HG02763 (cell line): Measurements from ENCODE around the gene ADAMTS14.

Source experiments
- ATAC-seq: cut with Tn5 transposase; IDR thresholded peaks from one replicate; pipeline ENCODE4 v1.9.1; 2021; ENCODE audit warnings: mild to moderate bottlenecking, moderate library complexity; ENCODE audit not compliant: unreplicated experiment

Gene ADAMTS14

DNA sequence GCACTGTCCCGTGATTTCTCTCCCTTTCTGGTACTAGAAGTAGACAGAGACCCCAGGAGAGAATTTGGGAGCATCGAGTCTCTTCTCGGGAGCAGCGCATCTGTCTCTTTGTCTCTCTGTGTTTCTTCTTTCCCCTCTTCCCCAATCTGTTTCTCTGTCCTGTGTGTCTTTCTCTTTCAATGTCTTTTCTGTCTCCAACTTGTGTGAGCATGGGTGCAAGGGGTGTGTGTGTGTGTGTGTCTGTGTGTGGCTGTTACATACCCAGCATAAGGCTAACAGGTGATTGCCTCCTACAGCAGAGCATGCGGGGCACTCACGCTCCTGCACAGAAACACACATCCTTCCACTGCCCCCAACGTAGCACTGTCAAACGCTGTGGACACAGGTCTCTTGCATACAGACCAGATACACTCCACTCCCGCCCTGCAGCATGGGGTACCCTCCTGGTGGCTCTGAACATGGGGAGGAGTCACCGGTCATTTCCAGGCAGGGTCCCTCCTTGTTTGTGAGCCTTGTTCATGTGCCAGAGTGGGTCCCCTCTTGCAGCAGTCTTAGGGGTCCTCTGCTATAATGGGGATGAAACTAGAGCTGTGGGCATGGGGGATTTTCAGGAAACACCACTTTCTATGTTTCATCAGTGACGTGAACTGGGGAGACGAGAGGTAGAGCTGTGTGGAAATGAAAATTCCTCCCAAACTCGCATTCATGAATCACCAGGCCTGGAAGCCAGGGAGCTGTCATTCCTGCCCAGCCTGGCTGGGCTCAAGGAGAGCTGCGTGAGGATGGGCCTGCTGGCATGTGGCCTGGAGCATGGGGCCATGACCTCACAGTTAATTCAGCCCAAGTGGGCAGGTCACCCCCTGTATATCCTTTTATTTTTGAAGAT lies 980 bp downstream of the ADAMTS14 start:
- ATAC-seq, result no peak

DNA sequence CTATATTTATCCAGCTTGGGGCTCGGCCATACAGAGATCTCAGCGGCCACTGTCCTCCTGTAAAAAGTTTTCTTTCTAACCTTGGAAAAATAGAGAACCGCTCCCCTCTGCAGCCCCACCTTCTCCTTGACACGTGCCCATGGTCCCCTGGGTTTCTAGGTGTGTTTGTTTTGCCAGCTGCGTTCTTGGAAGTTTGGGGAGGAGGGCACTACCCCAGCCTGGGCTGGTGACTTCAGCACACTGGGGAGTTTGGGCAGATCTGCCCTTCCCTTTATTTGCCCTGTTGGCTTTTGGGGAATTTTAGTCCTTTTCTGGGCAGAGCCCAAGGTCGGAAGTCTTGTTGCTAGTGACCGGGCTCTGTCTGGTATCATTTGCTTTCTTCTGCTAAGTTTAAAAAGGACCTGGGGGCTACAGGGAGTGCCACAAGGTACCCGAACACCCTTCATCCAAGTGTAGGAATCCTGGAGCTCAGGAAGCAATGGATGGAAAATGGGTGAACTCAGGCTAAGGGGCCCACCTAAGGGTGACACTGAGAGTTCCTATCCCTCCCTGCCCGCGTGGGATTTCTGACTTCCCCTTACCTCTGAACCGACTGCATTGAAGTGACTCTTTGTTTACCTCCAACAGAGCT lies 1.7 kb downstream of the ADAMTS14 start:
- no peak for ATAC-seq

DNA sequence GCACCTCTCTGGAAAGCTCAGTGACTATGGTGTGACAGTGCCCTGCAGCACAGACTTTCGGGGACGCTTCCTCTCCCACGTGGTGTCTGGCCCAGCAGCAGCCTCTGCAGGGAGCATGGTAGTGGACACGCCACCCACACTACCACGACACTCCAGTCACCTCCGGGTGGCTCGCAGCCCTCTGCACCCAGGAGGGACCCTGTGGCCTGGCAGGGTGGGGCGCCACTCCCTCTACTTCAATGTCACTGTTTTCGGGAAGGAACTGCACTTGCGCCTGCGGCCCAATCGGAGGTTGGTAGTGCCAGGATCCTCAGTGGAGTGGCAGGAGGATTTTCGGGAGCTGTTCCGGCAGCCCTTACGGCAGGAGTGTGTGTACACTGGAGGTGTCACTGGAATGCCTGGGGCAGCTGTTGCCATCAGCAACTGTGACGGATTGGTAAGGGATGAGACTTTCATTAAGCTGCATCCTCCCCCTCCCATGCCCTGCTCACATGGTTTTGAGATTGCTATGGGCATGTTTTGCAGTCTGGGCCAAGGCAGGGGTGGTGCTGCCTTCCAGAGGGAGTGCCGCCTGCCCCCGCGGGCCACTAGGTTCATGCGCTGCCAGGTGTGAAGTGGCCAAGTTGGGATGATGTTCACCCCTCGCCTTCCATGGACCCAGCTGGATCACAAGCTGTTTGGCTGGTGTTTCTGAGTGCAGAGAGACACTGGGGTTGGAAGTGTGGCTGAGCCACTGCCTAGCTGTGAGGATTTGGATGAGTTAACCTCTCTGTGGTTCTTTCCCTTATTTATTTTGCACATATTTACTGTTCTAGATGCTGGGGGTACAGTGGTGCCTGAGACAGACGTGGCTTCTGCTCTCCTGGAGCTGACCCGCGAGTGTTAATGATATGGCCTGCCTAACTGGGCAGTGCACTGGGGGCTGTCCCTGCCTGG lies 2.5 kb downstream of the ADAMTS14 start:
- ATAC-seq, result no peak

- ATAC-seq, result no peak
These were observed 3.3 kb downstream of the ADAMTS14 start for GRCh38 chr10:70675496-70676161.

DNA sequence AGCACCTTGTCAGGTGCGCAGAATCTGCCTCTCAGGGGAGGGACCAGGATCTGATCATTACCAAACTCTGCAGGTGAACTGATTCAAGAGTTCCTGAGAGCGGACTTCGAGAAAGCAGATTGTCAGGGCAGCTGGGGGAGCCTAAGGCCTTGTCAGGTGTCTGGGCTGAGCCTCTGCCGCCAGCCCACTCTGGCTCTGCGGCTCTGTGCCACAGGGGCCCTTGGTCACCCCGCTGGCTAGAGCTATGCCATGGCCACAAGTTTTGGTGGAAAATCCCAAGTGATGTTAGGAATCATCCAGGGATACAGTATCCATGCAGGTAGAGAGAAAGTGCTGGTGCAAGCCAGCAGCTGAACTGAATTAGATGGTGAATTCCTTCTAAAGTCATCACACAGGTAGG lies 4.2 kb downstream of the ADAMTS14 start:
- ATAC-seq, result no peak

DNA sequence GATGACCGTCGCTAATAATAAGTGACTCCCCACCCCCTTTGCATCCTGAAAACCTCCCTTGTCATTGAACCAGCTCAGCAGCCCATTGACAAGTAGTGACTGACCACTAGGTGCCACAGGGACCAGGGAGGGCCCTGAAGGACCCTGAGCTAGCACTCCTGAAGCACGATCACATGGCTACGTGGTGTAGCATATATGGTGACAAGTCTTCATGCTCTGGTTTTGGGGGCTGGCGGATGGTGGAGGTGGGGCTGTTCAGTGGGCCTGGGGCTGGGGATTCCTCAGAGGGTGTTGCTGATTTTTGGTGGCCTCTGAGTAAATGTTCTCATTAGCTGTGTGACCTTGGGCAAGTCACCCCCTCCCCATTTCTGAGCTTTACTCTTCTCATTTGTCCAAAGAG lies 4.7 kb downstream of the ADAMTS14 start:
- ATAC-seq, result no peak

DNA sequence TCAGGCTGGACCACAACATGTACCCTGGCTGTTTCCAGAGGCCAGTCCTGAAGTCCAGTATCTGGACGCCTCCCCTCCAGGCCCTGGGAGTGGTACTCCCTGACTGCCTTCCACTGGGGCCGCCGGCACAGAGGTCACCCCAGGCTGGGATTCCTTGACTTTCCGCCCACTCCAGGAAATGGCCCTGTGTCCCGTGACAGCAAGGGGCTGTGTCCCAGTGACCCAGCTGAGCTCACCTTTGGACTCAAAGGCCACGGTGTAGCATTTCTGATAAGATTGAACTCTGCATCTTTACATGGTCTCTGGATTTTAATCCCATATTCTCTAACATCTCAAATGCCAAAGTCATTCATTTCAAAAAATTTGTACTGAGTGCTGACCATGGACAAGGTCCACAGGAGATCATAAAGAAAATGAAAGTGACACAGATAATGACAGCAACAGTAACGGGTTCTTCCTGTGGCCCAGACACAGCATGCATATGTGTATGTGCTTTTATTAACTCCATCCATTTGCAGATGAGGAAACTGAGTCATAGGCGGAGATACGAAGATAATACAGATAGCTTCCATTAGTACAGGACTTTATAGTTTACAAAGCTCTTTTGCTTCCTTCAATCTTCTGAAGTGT lies 5.4 kb downstream of the ADAMTS14 start:
- no peak for ATAC-seq

- no peak for ATAC-seq
These were observed 5.9 kb downstream of the ADAMTS14 start for GRCh38 chr10:70678250-70678635.

DNA sequence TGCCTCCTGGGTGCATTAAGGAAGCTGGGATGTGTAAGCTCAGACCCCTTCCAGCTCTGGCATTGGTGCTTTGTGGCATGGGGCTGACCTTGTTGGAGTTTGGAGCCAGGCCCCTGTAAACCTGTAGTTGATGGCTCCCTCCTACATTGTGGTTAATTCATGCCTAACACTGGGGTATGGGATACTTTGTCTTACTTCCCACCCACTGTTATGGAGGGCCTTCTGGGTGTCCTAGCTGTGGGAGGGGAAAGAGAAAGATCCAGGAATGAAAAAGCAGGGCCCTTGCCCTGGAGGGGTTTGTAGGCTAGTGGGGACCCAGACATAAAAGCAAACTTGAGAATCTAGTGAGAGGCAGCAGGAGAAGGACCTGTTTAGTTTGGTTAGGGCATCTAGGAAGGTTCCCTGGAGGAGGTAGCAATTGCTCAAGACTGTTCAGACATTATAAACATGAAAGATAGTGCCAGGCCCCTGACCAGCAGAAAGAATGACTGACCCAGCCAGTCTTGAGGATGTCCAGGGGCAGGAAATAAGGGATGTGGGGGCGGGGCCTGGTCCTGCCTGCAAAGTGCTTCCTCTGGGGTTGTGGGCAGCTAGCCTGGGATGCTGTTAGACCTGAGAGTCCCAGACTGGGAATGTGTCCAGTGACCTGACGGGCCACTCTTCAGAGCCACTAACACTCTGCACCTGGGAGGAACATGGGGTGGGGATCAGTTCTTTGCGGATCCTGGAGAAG lies 6.6 kb downstream of the ADAMTS14 start:
- ATAC-seq, result no peak

DNA sequence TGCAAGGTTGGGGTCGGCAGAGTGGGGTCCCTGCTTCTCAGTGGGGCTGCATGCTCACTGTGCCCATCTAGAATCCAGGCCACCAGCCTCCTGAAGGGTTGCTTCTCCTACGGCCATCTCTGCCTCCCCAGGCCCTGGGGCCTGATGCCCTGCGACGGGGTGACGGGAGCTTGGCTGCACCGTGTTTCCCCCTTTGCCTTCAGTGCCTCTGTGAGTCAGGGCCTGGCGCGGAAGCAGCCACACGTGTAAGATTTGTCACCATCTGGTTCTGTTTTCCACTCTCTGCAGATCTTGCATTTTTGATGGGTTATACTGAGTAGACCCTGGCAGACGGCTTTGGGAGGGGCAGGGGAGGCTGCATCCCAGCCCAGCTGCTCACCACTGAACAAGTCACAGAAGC lies 7.2 kb downstream of the ADAMTS14 start:
- ATAC-seq, result no peak

DNA sequence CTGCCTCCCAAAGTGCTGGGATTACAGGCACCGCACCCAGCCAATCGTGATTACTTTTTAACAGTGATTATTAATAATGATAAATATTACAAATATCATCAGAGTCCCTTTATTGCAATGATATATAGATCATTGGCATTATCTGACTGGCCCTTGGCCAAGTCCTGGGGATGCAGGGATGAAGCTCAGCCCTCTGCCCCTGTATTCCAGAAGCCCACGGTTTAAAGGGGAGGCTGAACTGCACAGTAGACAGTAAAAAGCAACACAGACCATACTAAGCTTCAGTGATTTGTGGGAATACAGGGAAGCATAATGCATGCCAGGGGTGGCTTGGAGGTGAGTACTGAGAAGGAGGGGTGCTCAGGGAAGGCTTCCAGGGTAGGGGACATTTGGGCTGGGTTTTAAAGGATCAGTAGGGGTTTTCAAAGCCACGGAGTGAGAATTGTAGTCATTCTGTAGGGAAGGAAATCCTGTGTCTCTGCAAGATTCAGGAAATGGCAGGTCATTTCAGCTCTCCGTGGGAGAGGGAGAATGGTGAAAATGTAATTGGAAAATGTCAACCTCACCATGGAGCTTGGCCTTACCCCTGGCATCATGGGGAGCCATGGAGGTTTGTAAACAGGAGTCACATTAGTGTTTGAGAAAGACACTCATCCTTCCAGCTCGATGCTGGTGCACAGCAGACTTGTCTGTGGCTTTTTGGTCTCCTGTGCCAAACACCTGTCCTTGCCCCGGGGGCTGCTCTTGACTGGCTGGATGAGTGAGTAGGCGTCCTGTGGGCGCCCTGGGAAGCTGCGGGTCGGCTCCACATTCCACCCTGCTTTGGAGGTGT lies 8.8 kb downstream of the ADAMTS14 start:
- no peak for ATAC-seq

GRCh38 chr10:70681731-70682005 lies 9.4 kb downstream of the ADAMTS14 start:
- ATAC-seq, result no peak

- no peak for ATAC-seq
These were observed 10.8 kb downstream of the ADAMTS14 start for GRCh38 chr10:70682920-70683600.

- ATAC-seq, result no peak
These were observed 11.3 kb downstream of the ADAMTS14 start for GRCh38 chr10:70683601-70683934.

DNA sequence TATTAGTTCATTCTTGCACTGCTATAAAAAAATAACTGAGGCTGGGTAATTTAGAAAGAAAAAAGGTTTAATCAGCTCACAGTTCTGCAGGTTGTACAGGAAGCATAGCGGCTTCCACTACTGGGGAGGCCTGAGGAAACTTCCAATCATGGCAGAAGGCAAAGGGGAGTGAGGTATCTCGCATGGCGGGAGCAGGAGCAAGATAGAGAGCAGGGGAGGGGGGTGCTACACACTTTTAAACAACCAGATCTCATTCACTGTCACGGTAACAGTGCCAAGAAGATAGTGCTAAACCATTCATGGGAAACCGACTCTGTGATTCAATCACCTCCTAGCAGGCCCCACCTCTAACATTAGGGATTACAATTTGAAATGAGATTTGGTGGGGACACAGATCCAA lies 11.6 kb downstream of the ADAMTS14 start:
- no peak for ATAC-seq

- ATAC-seq, result no peak
These were observed 12.1 kb downstream of the ADAMTS14 start for GRCh38 chr10:70684374-70684773.

DNA sequence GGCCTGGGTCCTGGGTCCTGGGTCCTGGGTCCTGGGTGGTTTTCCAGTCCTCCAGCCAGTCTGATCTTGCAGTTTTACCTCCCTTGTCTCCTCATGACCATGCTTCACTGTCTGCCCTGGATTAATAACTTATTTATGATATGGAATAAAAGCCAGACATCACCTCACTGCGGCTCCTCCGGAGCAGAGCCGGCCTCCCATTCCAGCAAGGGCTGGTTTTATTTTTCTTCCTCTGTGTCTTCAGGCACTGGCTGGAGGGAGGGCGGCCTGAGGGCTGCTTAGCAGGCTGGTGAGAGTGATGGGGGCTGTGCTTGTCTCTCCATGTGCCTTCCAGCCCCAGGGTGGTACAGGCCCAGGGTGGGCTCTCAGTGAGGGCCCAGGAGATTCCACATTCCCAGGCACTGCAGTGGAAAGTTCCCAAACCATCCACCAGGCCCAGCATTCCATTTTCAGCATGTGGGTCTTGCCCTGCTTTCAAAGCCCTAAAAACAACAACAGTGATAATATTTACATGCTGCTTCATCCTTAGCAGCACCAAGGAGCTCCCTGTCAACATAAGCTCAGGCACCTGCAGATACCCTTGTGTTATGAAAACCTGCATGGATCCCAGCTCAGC lies 12.6 kb downstream of the ADAMTS14 start:
- ATAC-seq, result no peak

GRCh38 chr10:70685455-70685911 lies 13.2 kb downstream of the ADAMTS14 start:
- no peak for ATAC-seq
